Measurements from ENCODE around the gene SEC16B. TPM values are rescaled to one million over a fixed set of nuclear protein-coding genes. Genes with fewer than 3 reads are reported as not detected.

SEC16B gene
- total RNA-seq (2014; rRNA removed; shearing (Covaris generic)) (not detected in 2 replicates), total RNA-seq (2022) (not detected in 2 replicates), Bru-seq, nascent RNA (not detected), BruChase-seq, experiment 1, labeled RNA remaining after a 6-hour chase (not detected), BruChase-seq, experiment 2, labeled RNA remaining after a 2-hour chase (not detected)
- long read RNA-seq, result 0 reads

DNA sequence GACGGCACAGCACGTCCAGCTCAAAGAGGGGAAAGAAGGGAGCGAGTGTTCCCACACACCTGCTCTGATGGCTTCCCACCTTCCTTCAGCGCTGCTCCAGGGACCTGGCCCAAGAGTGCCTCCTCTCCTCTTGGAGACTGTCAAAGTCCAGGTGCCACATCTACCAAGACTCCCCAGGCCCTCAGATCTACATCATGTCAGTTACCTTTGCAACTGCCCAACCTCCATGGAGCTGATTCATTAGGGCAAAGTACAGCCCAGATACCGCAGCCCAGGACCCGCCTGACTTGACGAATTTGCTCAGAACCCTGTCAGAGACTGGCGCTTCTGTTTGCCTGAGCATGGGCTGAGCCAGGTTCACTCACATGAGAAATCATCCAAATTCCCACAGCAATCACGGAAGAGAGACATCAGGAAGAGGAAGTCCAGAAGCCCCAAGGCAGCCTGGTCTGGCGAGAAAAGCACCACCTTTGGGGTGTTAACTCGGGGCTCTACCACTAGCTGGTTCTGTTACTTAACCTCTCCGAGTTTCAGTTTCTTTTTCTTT is at the start of gene SEC16B:
TSS of gene SEC16B (minus strand) at position 234 of the 547 bp plus-strand sequence. CDS start 2,077 bp downstream, outside the sequence.
- CTCF ChIA-PET (ENCODE audit: unreplicated experiment), result no interaction called here
- no peaks in the 10 kb centered on the region for H4K20me1 ChIP-seq (ENCODE audit: insufficient read depth, low read length)
- POLR2A ChIA-PET, result no interaction called here
- intact Hi-C loops (cut with micrococcal nuclease; ENCODE audit: unreplicated experiment), result no loop called here
- H3K36me3 ChIP-seq (ENCODE audit: insufficient read depth, low read length), result no peaks in the 10 kb centered on the region
- no peaks in the 10 kb centered on the region for H3K79me2 ChIP-seq (ENCODE audit: insufficient read depth, low read depth, low read length)
- no peak within 1 kb of the TSS for H2AFZ ChIP-seq (ENCODE audit: low read length)
- no peaks in the 10 kb centered on the region for H3K9me3 ChIP-seq (ENCODE audit: low read length)
- TF ChIP-seq, protein P1, sequence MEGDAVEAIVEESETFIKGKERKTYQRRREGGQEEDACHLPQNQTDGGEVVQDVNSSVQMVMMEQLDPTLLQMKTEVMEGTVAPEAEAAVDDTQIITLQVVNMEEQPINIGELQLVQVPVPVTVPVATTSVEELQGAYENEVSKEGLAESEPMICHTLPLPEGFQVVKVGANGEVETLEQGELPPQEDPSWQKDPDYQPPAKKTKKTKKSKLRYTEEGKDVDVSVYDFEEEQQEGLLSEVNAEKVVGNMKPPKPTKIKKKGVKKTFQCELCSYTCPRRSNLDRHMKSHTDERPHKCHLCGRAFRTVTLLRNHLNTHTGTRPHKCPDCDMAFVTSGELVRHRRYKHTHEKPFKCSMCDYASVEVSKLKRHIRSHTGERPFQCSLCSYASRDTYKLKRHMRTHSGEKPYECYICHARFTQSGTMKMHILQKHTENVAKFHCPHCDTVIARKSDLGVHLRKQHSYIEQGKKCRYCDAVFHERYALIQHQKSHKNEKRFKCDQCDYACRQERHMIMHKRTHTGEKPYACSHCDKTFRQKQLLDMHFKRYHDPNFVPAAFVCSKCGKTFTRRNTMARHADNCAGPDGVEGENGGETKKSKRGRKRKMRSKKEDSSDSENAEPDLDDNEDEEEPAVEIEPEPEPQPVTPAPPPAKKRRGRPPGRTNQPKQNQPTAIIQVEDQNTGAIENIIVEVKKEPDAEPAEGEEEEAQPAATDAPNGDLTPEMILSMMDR (conservative IDR thresholded peaks at IDR 0.05; ENCODE audit: low read length), result no peak
- no peak for TF ChIP-seq EZH2phosphoT487 (IDR thresholded peaks at IDR 0.05; ENCODE audit: borderline replicate concordance, low read depth, low read length)
- H3K4me2 ChIP-seq (ENCODE audit: low read length), result no peak within 1 kb of the TSS
- H3K4me3 ChIP-seq (ENCODE audit: low read depth, low read length, poor library complexity, severe bottlenecking), result no peak within 1 kb of the TSS
- no TSS peak for BruUV-seq (replicated peaks)
- no peak within 1 kb of the TSS for H3K27ac ChIP-seq (ENCODE audit: low read depth, low read length, poor library complexity, severe bottlenecking)
- DNase-seq (ENCODE audit: low spot score), result no peak
- H3K4me1 ChIP-seq (ENCODE audit: insufficient read depth, low read length, poor library complexity, severe bottlenecking), result no peaks in the 10 kb centered on the region
- no peaks in the 10 kb centered on the region for H3K9me2 ChIP-seq (ENCODE audit: insufficient read depth, low read length)

DNA sequence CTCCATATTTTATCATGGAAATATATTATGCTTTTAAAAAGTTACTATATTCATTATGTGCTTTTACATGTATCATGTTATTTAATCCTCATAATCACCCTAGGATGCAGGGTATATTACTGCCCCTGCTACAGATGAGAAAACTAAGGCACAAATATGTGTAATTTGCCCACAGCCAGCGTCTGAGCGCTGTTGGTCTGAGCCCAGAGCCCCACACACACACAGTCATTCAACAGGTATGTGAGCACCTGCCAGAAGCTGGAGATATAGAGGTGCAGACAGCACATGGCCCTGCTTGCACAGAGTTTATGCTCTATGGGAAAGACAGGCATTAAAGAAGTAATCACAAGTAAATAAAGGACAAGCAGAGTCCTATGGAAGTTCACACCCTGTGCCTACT is 49.8 kb upstream of the SEC16B start:
- Histone ChIP-seq H4K20me1 (ENCODE audit: insufficient read depth, low read length) (no peaks in the 10 kb centered on the region), H2AFZ (ENCODE audit: low read length) (no peak overlapping the region), H3K36me3 (ENCODE audit: insufficient read depth, low read length) (no peaks in the 10 kb centered on the region), H3K79me2 (ENCODE audit: insufficient read depth, low read depth, low read length) (no peaks in the 10 kb centered on the region), H3K9me3 (ENCODE audit: low read length) (0 out of 2 replicates have a peak, but pooled peaks cover 4% of the 10 kb centered on the region), H3K4me2 (ENCODE audit: low read length) (no peak overlapping the region), H3K27ac (ENCODE audit: low read depth, low read length, poor library complexity, severe bottlenecking) (no peak overlapping the region), H3K4me3 (ENCODE audit: low read depth, low read length, poor library complexity, severe bottlenecking) (no peak overlapping the region), H3K9me2 (ENCODE audit: insufficient read depth, low read length) (no peaks in the 10 kb centered on the region), H3K4me1 (ENCODE audit: insufficient read depth, low read length, poor library complexity, severe bottlenecking) (no peaks in the 10 kb centered on the region)
- TF ChIP-seq, protein P1 (conservative IDR thresholded peaks at IDR 0.05; ENCODE audit: low read length), result no peak
- TF ChIP-seq EZH2phosphoT487 (IDR thresholded peaks at IDR 0.05; ENCODE audit: borderline replicate concordance, low read depth, low read length), result no peak
- CTCF ChIA-PET (ENCODE audit: unreplicated experiment), result no interaction called here
- intact Hi-C loops (cut with micrococcal nuclease; ENCODE audit: unreplicated experiment), result no loop called here
- POLR2A ChIA-PET, result interaction anchor here (1.4 kb wide), 1 partner anchor 9 kb away, joined by 4 read pairs; no protein-coding TSS in a partner anchor
- no TSS peak for BruUV-seq (replicated peaks)
- DNase-seq (ENCODE audit: low spot score), result no peak

DNA sequence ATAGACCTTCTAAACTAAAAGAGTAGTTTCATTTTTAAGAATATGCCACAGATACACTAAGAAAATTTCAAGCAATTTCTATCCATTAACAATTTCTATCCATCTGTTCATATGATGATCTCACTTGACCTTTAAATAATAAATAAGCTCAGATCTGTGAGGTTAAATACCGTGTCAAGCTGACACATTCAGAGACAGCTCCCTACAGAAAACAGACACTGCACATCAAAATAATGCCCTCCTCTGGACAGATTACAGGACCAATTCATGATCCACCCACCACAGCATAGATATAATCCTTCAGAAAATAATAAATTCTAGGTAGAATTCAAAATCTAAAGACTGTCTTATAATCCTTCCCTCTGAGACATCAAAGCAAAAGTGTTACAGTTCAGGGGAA is 49.4 kb upstream of the SEC16B start:
- H3K36me3 ChIP-seq (ENCODE audit: insufficient read depth, low read length), result no peaks in the 10 kb centered on the region
- H3K4me1 ChIP-seq (ENCODE audit: insufficient read depth, low read length, poor library complexity, severe bottlenecking), result no peaks in the 10 kb centered on the region
- H3K4me3 ChIP-seq (ENCODE audit: low read depth, low read length, poor library complexity, severe bottlenecking), result no peak overlapping the region
- POLR2A ChIA-PET, result interaction anchor here (1.4 kb wide), 1 partner anchor 10 kb away, joined by 4 read pairs; no protein-coding TSS in a partner anchor
- H3K9me3 ChIP-seq (ENCODE audit: low read length), result 0 out of 2 replicates have a peak, but pooled peaks cover 4% of the 10 kb centered on the region
- intact Hi-C loops (cut with micrococcal nuclease; ENCODE audit: unreplicated experiment), result no loop called here
- H3K79me2 ChIP-seq (ENCODE audit: insufficient read depth, low read depth, low read length), result no peaks in the 10 kb centered on the region
- no peak for TF ChIP-seq EZH2phosphoT487 (IDR thresholded peaks at IDR 0.05; ENCODE audit: borderline replicate concordance, low read depth, low read length)
- TF ChIP-seq, protein P1 (conservative IDR thresholded peaks at IDR 0.05; ENCODE audit: low read length), result no peak
- no peak overlapping the region for H3K4me2 ChIP-seq (ENCODE audit: low read length)
- no peak overlapping the region for H3K27ac ChIP-seq (ENCODE audit: low read depth, low read length, poor library complexity, severe bottlenecking)
- no peaks in the 10 kb centered on the region for H3K9me2 ChIP-seq (ENCODE audit: insufficient read depth, low read length)
- DNase-seq (ENCODE audit: low spot score), result no peak
- H4K20me1 ChIP-seq (ENCODE audit: insufficient read depth, low read length), result no peaks in the 10 kb centered on the region
- BruUV-seq (replicated peaks), result no TSS peak
- no peak overlapping the region for H2AFZ ChIP-seq (ENCODE audit: low read length)
- CTCF ChIA-PET (ENCODE audit: unreplicated experiment), result no interaction called here

Measured in OCI-LY7 (cell line).